Testis (tissue), 2 donors: Measurements from ENCODE around the gene DTNB.

Experiments
- CTCF ChIP-seq, 3 experiments: fragments of 450-650 bp in 2 of 3; fragments of 200-600 bp in 1 of 3; sonication (generic) in 1 of 3; IDR thresholded peaks; one replicate each; pipeline ENCODE4 v1.5.1; 2016 to 2019; ENCODE audit warnings: antibody characterized with exemption in 3 of 3, mild to moderate bottlenecking in 2 of 3, moderate library complexity in 1 of 3
- POLR2A ChIP-seq: fragments of 450-650 bp; IDR thresholded peaks from one replicate; pipeline ENCODE4 v1.6.1; 2017; ENCODE audit warnings: antibody characterized with exemption, mild to moderate bottlenecking, moderate library complexity

DNA sequence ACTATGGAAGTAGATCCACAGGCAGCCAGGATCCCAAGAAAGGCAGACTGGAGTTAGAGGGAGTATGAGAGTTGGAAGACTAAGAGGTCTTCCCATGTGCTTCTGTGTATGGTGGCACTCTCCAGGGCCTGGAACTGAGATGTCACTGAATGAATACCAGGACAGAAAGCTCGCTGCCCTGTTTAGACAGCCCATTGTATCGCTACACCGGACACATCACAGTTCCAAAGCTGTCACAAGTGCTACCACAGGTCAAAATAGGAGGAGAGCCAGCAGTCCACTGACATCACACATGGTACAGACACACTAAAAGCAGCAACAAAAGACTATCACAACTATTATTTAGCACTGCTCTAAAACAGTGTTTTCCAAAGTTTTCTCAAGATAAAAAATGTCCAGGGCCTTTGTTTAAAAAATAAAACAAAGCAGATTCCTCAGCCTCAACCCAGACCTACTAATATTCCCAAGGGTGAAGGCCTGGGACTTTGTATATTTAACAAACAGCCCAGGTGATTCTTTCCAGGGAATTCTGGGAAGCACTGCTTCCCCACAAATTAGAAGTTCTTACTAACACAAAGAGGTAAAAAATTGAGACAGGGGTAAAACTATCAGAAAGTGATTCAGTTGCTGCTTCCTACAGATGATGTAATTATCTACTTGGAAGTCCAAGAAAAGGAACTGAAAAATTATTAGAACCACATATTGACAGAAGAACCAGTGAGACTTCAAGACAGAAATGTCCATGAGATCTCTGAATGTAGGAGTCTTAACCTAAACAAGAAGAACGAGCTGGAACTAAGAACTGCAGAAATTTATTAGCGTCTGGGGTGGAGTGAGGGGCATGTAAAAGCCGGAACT lies 116.0 kb downstream of the DTNB start:
- TF ChIP-seq CTCF (IDR thresholded peaks at IDR 0.05) (no peak), POLR2A (no peak)
